Astrocyte (in vitro differentiated cells and primary cell): Measurements from ENCODE around the gene NPIPA5. TPM values are rescaled to one million over a fixed set of nuclear protein-coding genes. Genes with fewer than 3 reads are reported as not detected.
A peak's percentile ranks its signal among the peaks of the same experiment; 100 is the strongest.
"Not testable (repeated sequence)": the region's sequence is repeated elsewhere in the genome, so short reads cannot be mapped to it uniquely, and the experiment has no call there.

Source experiments
- DNase-seq: peaks from one replicate; pipeline ENCODE4 v3.0.0-alpha.2; 2010; ENCODE audit warnings: low read depth
- FAIRE-seq: peaks from 2 replicates; lab custom pipeline; 2011; peaks lifted over from hg19 to GRCh38; lab: Jason Lieb, UNC
- H2AFZ ChIP-seq: 2 replicates; pipeline ENCODE4 v1.6.0; 2012; ENCODE audit warnings: low read depth, low read length, inconsistent platforms
- H3K27ac ChIP-seq: 2 replicates; pipeline ENCODE4 v1.5.1; 2011; ENCODE audit warnings: low read depth, low read length, inconsistent platforms
- H3K27me3 ChIP-seq: 2 replicates; pipeline ENCODE4 v1.6.0; 2011; ENCODE audit warnings: low read length, inconsistent platforms; ENCODE audit not compliant: insufficient read depth
- H3K36me3 ChIP-seq: 2 replicates; pipeline ENCODE4 v1.5.1; 2011; ENCODE audit warnings: low read length, inconsistent platforms; ENCODE audit not compliant: insufficient read depth
- H3K4me1 ChIP-seq: 2 replicates; pipeline ENCODE4 v1.5.1; 2011; ENCODE audit warnings: low read length, inconsistent platforms; ENCODE audit not compliant: insufficient read depth
- H3K4me2 ChIP-seq: 2 replicates; pipeline ENCODE4 v1.6.0; 2012; ENCODE audit warnings: low read length, inconsistent platforms
- H3K4me3 ChIP-seq: 2 replicates; pipeline ENCODE4 v1.5.1; 2011; ENCODE audit warnings: low read depth, mild to moderate bottlenecking, low read length, inconsistent platforms; ENCODE audit not compliant: insufficient read depth
- H3K79me2 ChIP-seq: 2 replicates; pipeline ENCODE4 v1.6.0; 2012; ENCODE audit warnings: mild to moderate bottlenecking, low read length, inconsistent platforms; ENCODE audit not compliant: insufficient read depth
- H3K9ac ChIP-seq: 2 replicates; pipeline ENCODE4 v1.6.0; 2012; ENCODE audit warnings: mild to moderate bottlenecking, low read length, inconsistent platforms
- H3K9me3 ChIP-seq: 2 replicates; pipeline ENCODE4 v1.5.1; 2012; ENCODE audit warnings: low read depth, mild to moderate bottlenecking, low read length, inconsistent platforms; ENCODE audit not compliant: insufficient read depth
- H4K20me1 ChIP-seq: 2 replicates; pipeline ENCODE4 v1.6.0; 2012; ENCODE audit warnings: low read length, inconsistent platforms; ENCODE audit not compliant: insufficient read depth
- H3K27ac Mint-ChIP-seq: one replicate; pipeline ENCODE4 v1.8.0; 2021; ENCODE audit warnings: mild to moderate bottlenecking, mixed read lengths; ENCODE audit not compliant: unreplicated experiment
- H3K27me3 Mint-ChIP-seq: one replicate; pipeline ENCODE4 v1.8.0; 2021; ENCODE audit warnings: low read depth, mixed read lengths; ENCODE audit not compliant: unreplicated experiment
- H3K36me3 Mint-ChIP-seq: one replicate; pipeline ENCODE4 v1.8.0; 2021; ENCODE audit warnings: low read depth, mixed read lengths; ENCODE audit not compliant: unreplicated experiment
- H3K4me1 Mint-ChIP-seq: one replicate; pipeline ENCODE4 v1.8.0; 2021; ENCODE audit warnings: low read depth, mixed read lengths; ENCODE audit not compliant: unreplicated experiment
- H3K4me3 Mint-ChIP-seq: one replicate; pipeline ENCODE4 v1.8.0; 2021; ENCODE audit warnings: mild to moderate bottlenecking, moderate library complexity, mixed read lengths; ENCODE audit not compliant: unreplicated experiment
- H3K9me3 Mint-ChIP-seq: one replicate; pipeline ENCODE4 v1.8.0; 2021; ENCODE audit warnings: mild to moderate bottlenecking, mixed read lengths; ENCODE audit not compliant: unreplicated experiment
- CTCF ChIP-seq: IDR thresholded peaks from 2 replicates; pipeline ENCODE4 v1.5.1; 2011; ENCODE audit warnings: low read depth, mild to moderate bottlenecking, inconsistent platforms, low read length, moderate library complexity; ENCODE audit not compliant: insufficient read depth
- EZH2 ChIP-seq: IDR thresholded peaks from 2 replicates; pipeline ENCODE4 v1.6.1; 2012; ENCODE audit warnings: mild to moderate bottlenecking, low read length, inconsistent platforms; ENCODE audit not compliant: insufficient read depth
- total RNA-seq: library from RNA; stranded (reverse); gene quantifications from 2 replicates; pipeline ENCODE4 v1.2.1, GENCODE V29; 2021

The NPIPA5 gene
- total RNA-seq, 1 donor from 2014 or later: 0.82 TPM

- TF ChIP-seq EZH2 (no peak), CTCF (no peak)
- Histone ChIP-seq H3K9me3 (no peaks in the 10 kb centered on the region), H2AFZ (no peak overlapping the region), H3K4me3 (no peak overlapping the region), H4K20me1 (no peaks in the 10 kb centered on the region), H3K36me3 (no peaks in the 10 kb centered on the region), H3K4me2 (no peak overlapping the region), H3K27ac (no peak overlapping the region), H3K27me3 (peaks cover 4% of the 10 kb centered on the region), H3K9ac (no peak overlapping the region), H3K79me2 (no peaks in the 10 kb centered on the region), H3K4me1 (no peaks in the 10 kb centered on the region)
- no peak for FAIRE-seq
- no peaks in the 10 kb centered on the region for H3K9me3 Mint-ChIP-seq
- no peaks in the 10 kb centered on the region for H3K4me1 Mint-ChIP-seq
- H3K27me3 Mint-ChIP-seq: peaks cover 25% of the 10 kb centered on the region
- no peak overlapping the region for H3K4me3 Mint-ChIP-seq
- no peak for DNase-seq
- H3K27ac Mint-ChIP-seq: no peak overlapping the region
- H3K36me3 Mint-ChIP-seq: peaks cover 2% of the 10 kb centered on the region
Observed at GRCh38 chr16:15399317-15399716, 21.2 kb upstream of the NPIPA5 start.

GRCh38 chr16:15398618-15399316 is 20.7 kb upstream of the NPIPA5 start:
- no peak for FAIRE-seq
- TF ChIP-seq CTCF: no peak
- TF ChIP-seq EZH2: no peak
- Histone ChIP-seq H3K4me3 (no peak overlapping the region), H3K27ac (no peak overlapping the region), H3K4me1 (no peaks in the 10 kb centered on the region), H3K36me3 (no peaks in the 10 kb centered on the region), H3K27me3 (peaks cover 4% of the 10 kb centered on the region), H3K4me2 (no peak overlapping the region), H3K9ac (no peak overlapping the region), H3K79me2 (no peaks in the 10 kb centered on the region), H3K9me3 (no peaks in the 10 kb centered on the region), H2AFZ (no peak overlapping the region), H4K20me1 (no peaks in the 10 kb centered on the region)
- Mint-ChIP-seq H3K4me1 (no peaks in the 10 kb centered on the region), H3K4me3 (no peak overlapping the region), H3K36me3 (peaks cover 2% of the 10 kb centered on the region), H3K27ac (no peak overlapping the region), H3K27me3 (peaks cover 25% of the 10 kb centered on the region), H3K9me3 (no peaks in the 10 kb centered on the region)
- no peak for DNase-seq

- no peaks in the 10 kb centered on the region for H3K4me1 Mint-ChIP-seq
- Histone ChIP-seq H4K20me1 (no peaks in the 10 kb centered on the region), H3K27ac (no peak overlapping the region), H3K4me2 (no peak overlapping the region), H2AFZ (no peak overlapping the region), H3K27me3 (peaks cover 4% of the 10 kb centered on the region), H3K4me3 (no peak overlapping the region), H3K9me3 (no peaks in the 10 kb centered on the region), H3K9ac (no peak overlapping the region), H3K79me2 (no peaks in the 10 kb centered on the region), H3K36me3 (no peaks in the 10 kb centered on the region), H3K4me1 (no peaks in the 10 kb centered on the region)
- peaks cover 2% of the 10 kb centered on the region for H3K36me3 Mint-ChIP-seq
- TF ChIP-seq CTCF (no peak), EZH2 (no peak)
- DNase-seq (no peak), FAIRE-seq (no peak)
- peak overlapping the region; percentile 54 for H3K4me3 Mint-ChIP-seq
- H3K9me3 Mint-ChIP-seq: no peaks in the 10 kb centered on the region
- no peak overlapping the region for H3K27ac Mint-ChIP-seq
- H3K27me3 Mint-ChIP-seq: peaks cover 25% of the 10 kb centered on the region
Observed at GRCh38 chr16:15396948-15397594, 19.0 kb upstream of the NPIPA5 start.

- H3K4me3 ChIP-seq, H3K4me2 ChIP-seq, H3K27me3 ChIP-seq, H3K27ac Mint-ChIP-seq, H3K9me3 ChIP-seq, FAIRE-seq, H3K36me3 ChIP-seq, H3K4me1 ChIP-seq, H3K27ac ChIP-seq, H3K79me2 ChIP-seq, H3K4me1 Mint-ChIP-seq, H2AFZ ChIP-seq, H3K9ac ChIP-seq, H3K9me3 Mint-ChIP-seq, DNase-seq, H3K36me3 Mint-ChIP-seq, H4K20me1 ChIP-seq: not testable (repeated sequence)
- H3K27me3 Mint-ChIP-seq: peaks cover 25% of the 10 kb centered on the region
- H3K4me3 Mint-ChIP-seq: peak overlapping the region; percentile 67
Observed at GRCh38 chr16:15396509-15396829, 18.4 kb upstream of the NPIPA5 start.
